HG03565 (cell line): ENCODE results near the gene ETV4.
A peak's percentile ranks its signal among the peaks of the same experiment; 100 is the strongest.

Experiments used
- ATAC-seq: cut with Tn5 transposase; IDR thresholded peaks from one replicate; pipeline ENCODE4 v1.9.1; 2021; ENCODE audit warnings: mild to moderate bottlenecking, moderate library complexity; ENCODE audit not compliant: unreplicated experiment

Gene ETV4

GRCh38 chr17:43546319-43547188 lies at the start of gene ETV4:
TSS of gene ETV4 (minus strand) at chr17:43546340. CDS start at chr17:43545617, 723 bp downstream.
- peak; percentile 53 for ATAC-seq

GRCh38 chr17:43595466-43595865 lies 49.3 kb upstream of the ETV4 start:
- no peak for ATAC-seq

GRCh38 chr17:43591779-43592562 lies 45.8 kb upstream of the ETV4 start:
- ATAC-seq = no peak

GRCh38 chr17:43591001-43591400 lies 44.9 kb upstream of the ETV4 start:
- no peak for ATAC-seq

GRCh38 chr17:43588664-43589435 lies 42.7 kb upstream of the ETV4 start:
- ATAC-seq = no peak

- ATAC-seq = no peak
These were observed 42.0 kb upstream of the ETV4 start for GRCh38 chr17:43588121-43588520.

- ATAC-seq = no peak
These were observed 41.5 kb upstream of the ETV4 start for GRCh38 chr17:43587647-43588046.

- no peak for ATAC-seq
These were observed 38.5 kb upstream of the ETV4 start for GRCh38 chr17:43584666-43585102.

GRCh38 chr17:43583332-43583731 lies 37.2 kb upstream of the ETV4 start:
- no peak for ATAC-seq

GRCh38 chr17:43581613-43582012 lies 35.5 kb upstream of the ETV4 start:
- no peak for ATAC-seq

- ATAC-seq = no peak
These were observed 35.0 kb upstream of the ETV4 start for GRCh38 chr17:43581130-43581529.

GRCh38 chr17:43579566-43580140 lies 33.5 kb upstream of the ETV4 start:
- no peak for ATAC-seq

GRCh38 chr17:43578699-43579565 lies 32.8 kb upstream of the ETV4 start:
- no peak for ATAC-seq

GRCh38 chr17:43578404-43578698 lies 32.2 kb upstream of the ETV4 start:
- no peak for ATAC-seq

GRCh38 chr17:43577664-43578403 lies 31.7 kb upstream of the ETV4 start:
- no peak for ATAC-seq

- no peak for ATAC-seq
These were observed 30.6 kb upstream of the ETV4 start for GRCh38 chr17:43576563-43577229.

GRCh38 chr17:43574896-43575525 lies 28.9 kb upstream of the ETV4 start:
- no peak for ATAC-seq

GRCh38 chr17:43574348-43574747 lies 28.2 kb upstream of the ETV4 start:
- no peak for ATAC-seq
